Mucosa of gallbladder (tissue), 1 donor: ENCODE measurements around the gene HES1. TPM values are rescaled to one million over a fixed set of nuclear protein-coding genes. Genes with fewer than 3 reads are reported as not detected.
"Not testable (repeated sequence)": the region's sequence is repeated elsewhere in the genome, so short reads cannot be mapped to it uniquely, and the experiment has no call there.

ENCODE experiments used
- DNase-seq: peaks from one replicate; pipeline ENCODE4 v3.0.0-alpha.2; 2020; ENCODE audit warnings: low spot score
- total RNA-seq: library from RNA; stranded (reverse); gene quantifications from one replicate; pipeline ENCODE4 v1.2.1, GENCODE V29; 2021
- donor health status: DM: no; HTN: no; CAD: no.

The HES1 gene
- total RNA-seq, 1 donor from 2014 or later: 54.1 TPM

- no peak for DNase-seq
Measured at GRCh38 chr3:194128202-194128918, 7.6 kb upstream of the HES1 start.

GRCh38 chr3:194128919-194129295, 7.0 kb upstream of the HES1 start:
- not testable (repeated sequence) for DNase-seq

GRCh38 chr3:194129581-194130133, 6.3 kb upstream of the HES1 start:
- DNase-seq: no peak

- DNase-seq: no peak
Measured at GRCh38 chr3:194130188-194130587, 5.8 kb upstream of the HES1 start.

- peak; percentile 65 for DNase-seq
Measured at GRCh38 chr3:194130807-194131589, 5.0 kb upstream of the HES1 start.

GRCh38 chr3:194132465-194133286, 3.3 kb upstream of the HES1 start:
- no peak for DNase-seq

GRCh38 chr3:194133661-194134230, 2.2 kb upstream of the HES1 start:
- no peak for DNase-seq

- peak; percentile 60 for DNase-seq
Measured at GRCh38 chr3:194134231-194134756, 1.7 kb upstream of the HES1 start.

GRCh38 chr3:194134757-194135515, 1.0 kb upstream of the HES1 start:
- DNase-seq: peak; percentile 93

- no peak for DNase-seq
Measured at GRCh38 chr3:194135516-194135805, 487 bp upstream of the HES1 start.

GRCh38 chr3:194136519-194137007, 615 bp downstream of the HES1 start:
- no peak for DNase-seq

- no peak for DNase-seq
Measured at GRCh38 chr3:194137008-194137505, 1.1 kb downstream of the HES1 start.

GRCh38 chr3:194137506-194138474, 1.8 kb downstream of the HES1 start:
- DNase-seq: peak; percentile 62

- DNase-seq: no peak
Measured at GRCh38 chr3:194138732-194139070, 2.8 kb downstream of the HES1 start.

- no peak for DNase-seq
Measured at GRCh38 chr3:194139071-194139813, 3.3 kb downstream of the HES1 start.

- DNase-seq: peak; percentile 40
Measured at GRCh38 chr3:194139814-194140391, 4.0 kb downstream of the HES1 start.

GRCh38 chr3:194140520-194141414, 4.8 kb downstream of the HES1 start:
- no peak for DNase-seq
